Neural crest cell (in vitro differentiated cells): Measurements from ENCODE around the gene AMMECR1. TPM values are rescaled to one million over a fixed set of nuclear protein-coding genes. Genes with fewer than 3 reads are reported as not detected.

Source experiments
- DNase-seq: peaks from one replicate; pipeline ENCODE4 v3.0.0; 2021; ENCODE audit warnings: low read depth, mixed read lengths, low spot score
- H3K27ac Mint-ChIP-seq: one replicate; pipeline ENCODE4 v1.8.0; 2021; ENCODE audit warnings: mild to moderate bottlenecking, mixed read lengths; ENCODE audit not compliant: unreplicated experiment
- H3K27me3 Mint-ChIP-seq: 2 replicates; pipeline ENCODE4 v1.8.0; 2021; ENCODE audit warnings: low read depth, mild to moderate bottlenecking, mixed read lengths
- H3K36me3 Mint-ChIP-seq: 2 replicates; pipeline ENCODE4 v1.8.0; 2021; ENCODE audit warnings: low read depth, mild to moderate bottlenecking, mixed read lengths
- H3K4me1 Mint-ChIP-seq: 2 replicates; pipeline ENCODE4 v1.8.0; 2021; ENCODE audit warnings: mixed read lengths
- H3K4me3 Mint-ChIP-seq: one replicate; pipeline ENCODE4 v1.8.0; 2021; ENCODE audit warnings: mild to moderate bottlenecking, mixed read lengths
- H3K9me3 Mint-ChIP-seq: 2 replicates; pipeline ENCODE4 v1.8.0; 2021; ENCODE audit warnings: mixed read lengths
- CTCF ChIP-seq: fragments of 200-600 bp; sonication (generic); conservative IDR thresholded peaks from 2 replicates; pipeline ENCODE4 v1.5.0; 2021; ENCODE audit warnings: antibody characterized with exemption, mild to moderate bottlenecking
- total RNA-seq: library from RNA; stranded (reverse); gene quantifications from 2 replicates; pipeline ENCODE4 v1.2.1, GENCODE V29; 2021

AMMECR1 gene
- total RNA-seq, 1 donor from 2014 or later, result 20.4 TPM

DNA sequence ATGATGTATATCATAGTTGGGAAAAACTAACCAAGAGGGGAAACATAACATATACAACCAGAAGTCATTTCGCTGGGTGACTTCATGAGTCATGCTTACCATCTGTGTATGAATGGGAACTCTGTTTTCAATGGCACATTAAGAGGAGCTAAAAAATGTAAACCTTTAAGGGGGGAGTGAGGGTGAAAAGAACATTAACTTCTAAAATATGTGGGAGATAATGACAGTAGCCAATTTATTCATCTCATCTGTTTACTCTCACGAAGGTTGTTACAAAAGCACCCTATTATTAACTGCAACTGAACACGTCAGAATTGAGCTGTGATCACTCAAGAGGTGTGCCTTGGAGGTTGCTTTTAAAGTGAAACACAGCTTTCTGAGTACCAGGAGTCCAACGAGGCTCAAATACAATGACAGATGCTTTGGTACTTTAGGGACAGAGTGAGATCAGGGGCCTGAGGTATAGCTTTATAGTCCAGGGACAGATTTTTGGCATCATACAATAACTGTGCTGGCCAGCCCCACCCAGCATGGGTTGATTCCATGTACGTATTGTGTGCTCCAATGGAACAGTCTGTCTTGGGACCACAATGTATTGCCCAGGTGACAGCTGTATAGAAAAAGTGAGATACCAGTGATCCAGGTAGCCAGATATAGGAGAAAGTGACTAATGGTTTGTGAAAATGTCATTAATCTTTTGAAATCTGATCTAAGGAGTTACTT, 107.3 kb downstream of the AMMECR1 start:
- no peak for TF ChIP-seq CTCF
- Mint-ChIP-seq H3K27ac (peak overlapping the region; percentile 47), H3K9me3 (no peaks in the 10 kb centered on the region), H3K4me1 (peaks cover 28% of the 10 kb centered on the region), H3K36me3 (peaks cover 3% of the 10 kb centered on the region), H3K27me3 (no peaks in the 10 kb centered on the region), H3K4me3 (peak overlapping the region; percentile 0)
- DNase-seq, result no peak

DNA sequence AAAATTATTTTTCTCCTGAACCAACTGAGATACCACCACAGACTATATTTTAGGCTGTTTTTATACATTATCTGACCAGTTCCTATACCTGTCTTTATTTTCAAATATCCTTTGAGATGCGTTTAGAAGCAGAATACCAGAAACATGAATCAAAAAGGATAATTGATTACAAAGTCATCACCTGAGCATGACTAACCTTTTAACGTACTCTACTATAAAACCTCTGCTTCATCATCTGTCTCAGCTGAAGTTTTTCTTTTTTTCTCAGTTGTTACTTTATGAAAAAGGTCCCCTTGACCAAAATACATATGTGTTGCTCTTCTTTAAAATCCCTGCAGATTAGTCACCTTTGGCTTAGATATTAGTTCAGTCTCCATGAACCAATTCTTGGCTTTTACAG, 109.8 kb downstream of the AMMECR1 start:
- DNase-seq, result no peak
- Mint-ChIP-seq H3K4me1 (peaks cover 30% of the 10 kb centered on the region), H3K36me3 (no peaks in the 10 kb centered on the region), H3K4me3 (no peak overlapping the region), H3K9me3 (no peaks in the 10 kb centered on the region), H3K27me3 (no peaks in the 10 kb centered on the region), H3K27ac (no peak overlapping the region)
- no peak for TF ChIP-seq CTCF

GRCh38 chrX:110204986-110205385, 112.9 kb downstream of the AMMECR1 start:
- Mint-ChIP-seq H3K4me3 (no peak overlapping the region), H3K27me3 (no peaks in the 10 kb centered on the region), H3K36me3 (no peaks in the 10 kb centered on the region), H3K27ac (no peak overlapping the region), H3K4me1 (peaks cover 26% of the 10 kb centered on the region), H3K9me3 (no peaks in the 10 kb centered on the region)
- DNase-seq, result no peak
- no peak for TF ChIP-seq CTCF

DNA sequence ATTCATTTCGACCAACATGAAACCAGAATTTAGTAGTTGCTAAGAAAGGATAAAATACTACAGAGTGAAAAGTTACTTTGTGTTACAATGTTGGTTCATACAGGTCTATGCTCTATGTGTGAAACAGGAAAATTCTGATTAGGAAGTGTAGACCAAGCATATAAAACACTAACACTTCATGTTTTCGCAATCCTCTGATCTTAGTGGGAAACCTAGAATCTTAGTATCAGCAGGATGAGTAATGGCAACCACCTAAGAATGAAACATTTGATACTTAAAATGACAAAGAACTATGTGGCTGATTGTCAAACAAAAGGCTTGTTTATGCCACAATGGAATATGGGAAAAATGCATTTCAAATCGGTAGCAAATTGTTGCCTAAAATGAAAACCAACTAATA, 116.1 kb downstream of the AMMECR1 start:
- Mint-ChIP-seq H3K36me3 (no peaks in the 10 kb centered on the region), H3K9me3 (no peaks in the 10 kb centered on the region), H3K4me3 (no peak overlapping the region), H3K27me3 (no peaks in the 10 kb centered on the region), H3K4me1 (peaks cover 21% of the 10 kb centered on the region), H3K27ac (no peak overlapping the region)
- TF ChIP-seq CTCF, result no peak
- no peak for DNase-seq

- no peak for TF ChIP-seq CTCF
- Mint-ChIP-seq H3K4me3 (no peak overlapping the region), H3K27ac (no peak overlapping the region), H3K36me3 (no peaks in the 10 kb centered on the region), H3K27me3 (no peaks in the 10 kb centered on the region), H3K4me1 (no peaks in the 10 kb centered on the region), H3K9me3 (no peaks in the 10 kb centered on the region)
- no peak for DNase-seq
These were observed 122.9 kb downstream of the AMMECR1 start for GRCh38 chrX:110194977-110195376.
